Measurements from ENCODE around the gene POM121L2.
A peak's percentile ranks its signal among the peaks of the same experiment; 100 is the strongest.

POM121L2 gene

GRCh38 chr6:27312146-27312949 is at the start of gene POM121L2:
Gene POM121L2 (minus strand): TSS chr6:27312273. CDS start chr6:27312170, 103 bp downstream.
- peak; percentile 56 for DNase-seq

DNA sequence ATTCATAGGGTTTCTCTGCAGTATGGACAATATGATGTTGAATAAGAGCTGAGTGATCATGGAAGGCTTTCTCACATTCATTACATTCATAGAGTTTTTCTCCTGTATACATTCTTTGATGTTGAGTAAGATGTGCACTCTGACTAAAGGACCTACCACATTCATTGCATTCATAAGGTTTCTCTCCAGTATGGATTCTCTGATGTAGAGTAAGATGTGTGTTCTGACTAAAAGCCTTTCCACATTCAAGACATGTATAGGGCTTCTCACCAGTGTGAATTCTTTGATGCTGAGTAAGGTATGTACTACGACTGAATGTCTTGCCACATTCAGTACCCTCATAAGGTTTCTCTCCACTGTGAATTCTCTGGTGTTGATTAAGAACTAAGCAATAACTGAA is 47.2 kb upstream of the POM121L2 start:
- DNase-seq = no peak

DNA sequence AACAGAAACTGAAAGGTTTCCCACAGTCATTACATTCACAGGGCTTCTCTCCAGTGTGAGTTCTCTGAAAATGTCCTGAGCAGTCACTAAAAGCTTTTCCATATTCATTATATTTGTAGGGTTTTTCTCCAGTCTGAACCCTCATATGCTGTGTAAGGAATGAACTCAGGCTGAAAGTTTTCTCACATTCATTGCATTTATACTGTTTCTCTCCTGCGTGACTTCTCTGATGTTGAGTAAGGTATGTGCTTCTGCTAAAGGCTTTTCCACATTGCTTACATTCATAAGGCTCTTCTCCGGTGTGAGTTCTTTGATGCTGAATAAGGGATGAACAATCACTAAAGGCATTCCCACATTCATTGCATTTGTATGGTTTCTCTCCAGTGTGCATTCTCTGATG is 46.7 kb upstream of the POM121L2 start:
- DNase-seq = no peak

DNA sequence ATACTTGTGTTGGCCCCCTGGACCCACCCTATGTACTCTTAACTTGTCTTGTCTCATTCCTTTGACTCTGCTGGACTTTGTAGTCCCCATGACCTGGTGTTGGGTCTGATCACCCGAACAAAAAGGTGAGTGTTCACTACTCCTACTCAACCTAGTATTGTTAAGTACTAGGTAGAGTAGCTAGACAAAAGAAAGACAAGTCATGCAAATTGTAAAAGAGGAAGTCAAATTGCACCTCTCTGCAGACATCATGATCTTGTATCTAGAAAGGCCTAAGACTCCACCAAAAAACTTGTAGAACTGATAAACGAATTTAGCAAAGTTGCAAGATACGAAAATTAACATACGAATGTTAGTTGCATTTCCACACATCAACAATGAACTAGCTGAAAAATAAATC is 40.8 kb upstream of the POM121L2 start:
- no peak for DNase-seq

DNA sequence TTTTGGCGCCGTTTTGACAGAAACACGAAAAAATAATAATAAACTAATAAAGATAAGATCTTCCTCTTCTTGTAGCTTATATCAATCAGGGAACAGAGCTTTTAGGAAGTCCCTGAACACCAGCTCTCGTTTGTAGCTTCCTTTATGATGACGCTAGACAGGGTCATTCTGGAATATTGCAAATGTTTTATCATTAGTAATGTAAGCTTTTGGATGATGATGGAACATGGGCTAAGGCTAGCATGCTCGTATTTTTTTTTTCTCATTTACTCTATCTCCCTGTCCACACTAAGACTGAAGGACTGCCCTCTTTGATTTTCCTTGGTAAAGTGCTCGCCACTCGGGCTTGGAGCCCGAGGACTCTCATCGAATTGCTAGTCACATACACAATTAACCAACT is 22.1 kb upstream of the POM121L2 start:
- no peak for DNase-seq

- no peak for DNase-seq
These were observed 21.6 kb upstream of the POM121L2 start for GRCh38 chr6:27333642-27334040.

DNA sequence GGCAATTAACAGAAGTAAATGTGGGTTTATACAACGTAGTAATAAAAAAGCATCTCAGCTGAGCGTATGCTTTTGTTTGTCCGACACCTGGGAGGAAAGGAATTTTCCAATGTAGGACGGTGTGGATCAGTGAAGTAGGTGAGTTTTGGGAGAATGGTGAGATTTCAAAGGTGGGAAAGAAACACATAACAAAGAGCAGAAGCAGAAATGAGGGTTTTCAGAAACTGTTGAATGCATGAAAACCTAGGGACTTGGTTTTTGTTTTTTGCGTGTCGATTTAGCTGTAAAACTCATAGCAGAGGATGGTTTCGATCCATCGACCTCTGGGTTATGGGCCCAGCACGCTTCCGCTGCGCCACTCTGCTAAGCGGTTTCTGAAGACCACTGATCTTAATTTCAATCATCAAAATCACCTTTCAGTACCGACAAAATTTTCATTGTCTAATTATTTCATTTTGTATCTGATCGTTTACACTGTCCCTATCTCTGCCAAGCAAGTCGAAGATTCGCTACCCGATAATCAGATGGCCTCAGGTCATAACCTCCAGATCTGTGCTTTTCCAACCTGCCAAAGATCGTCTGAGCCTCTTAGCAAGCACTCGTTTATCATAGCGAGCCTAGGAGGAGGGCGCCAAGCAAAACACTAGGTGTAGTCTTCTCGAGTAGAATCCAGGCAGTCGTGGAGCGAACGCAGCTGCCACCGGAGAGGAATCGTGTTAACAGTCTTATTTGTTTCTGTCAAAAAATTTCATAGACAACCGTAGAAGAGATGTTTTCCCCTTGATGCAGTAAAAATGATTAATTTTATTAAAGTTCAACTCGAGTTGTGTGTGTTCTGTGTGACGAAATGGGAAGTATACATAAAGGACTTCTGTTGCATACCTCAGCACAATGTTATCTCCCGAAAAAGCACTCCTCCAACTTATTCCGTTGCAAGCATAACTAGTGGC is 20.9 kb upstream of the POM121L2 start:
- DNase-seq = peak; percentile 42

DNA sequence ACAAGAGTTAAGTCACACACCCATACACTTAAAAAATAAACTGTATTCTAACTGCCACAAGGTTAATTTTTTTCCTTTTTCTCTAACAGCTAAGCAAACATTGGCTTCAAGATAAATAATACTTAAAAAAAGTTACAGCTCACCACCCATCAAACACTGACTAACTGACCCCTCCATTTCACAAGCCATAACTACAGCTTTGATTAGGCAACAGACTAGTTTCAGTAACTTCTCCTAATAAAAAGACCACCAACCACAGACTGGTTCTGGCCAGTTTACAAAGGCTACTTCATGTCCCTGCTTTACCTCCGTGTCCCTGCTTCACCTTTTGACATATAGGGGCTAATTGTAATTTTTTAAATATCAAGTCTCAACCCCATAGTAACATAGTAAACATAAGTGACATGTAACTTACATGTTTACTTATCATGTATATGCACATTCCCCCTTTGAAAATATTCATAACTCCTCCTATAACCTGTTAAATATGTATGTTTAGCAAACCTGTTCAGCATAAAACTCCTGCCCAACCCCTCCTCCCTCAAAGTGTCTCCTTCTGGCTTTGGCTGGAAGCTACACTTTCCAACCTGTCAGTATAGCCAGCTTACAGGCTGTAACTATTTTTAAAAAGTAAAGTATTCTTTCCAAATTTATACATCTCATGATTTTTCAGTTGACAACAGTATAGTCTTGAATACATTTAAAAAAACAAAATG is 15.1 kb upstream of the POM121L2 start:
- no peak for DNase-seq

- DNase-seq = no peak
These were observed 9.8 kb upstream of the POM121L2 start for GRCh38 chr6:27321901-27322300.

- no peak for DNase-seq
These were observed 9.3 kb upstream of the POM121L2 start for GRCh38 chr6:27321370-27321769.

GRCh38 chr6:27318973-27319372 is 6.9 kb upstream of the POM121L2 start:
- no peak for DNase-seq

DNA sequence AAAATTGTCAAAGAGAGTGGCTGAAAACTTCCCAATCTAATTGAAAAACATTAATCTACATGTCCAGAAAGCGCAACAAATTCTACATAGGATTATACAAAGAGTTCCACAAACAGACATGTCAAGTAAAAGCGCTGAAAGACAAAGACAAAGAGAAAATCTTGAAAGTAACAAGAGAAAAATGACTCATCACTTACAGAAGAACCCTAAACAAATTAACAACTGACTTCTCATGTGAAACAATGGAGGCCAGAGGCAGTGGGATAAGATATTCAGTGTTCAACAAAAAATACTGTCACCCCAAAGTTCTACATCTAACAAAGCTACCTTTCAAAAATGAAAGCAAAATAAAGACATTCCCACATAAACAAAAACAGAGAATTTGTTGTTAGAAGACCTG is 2.0 kb upstream of the POM121L2 start:
- DNase-seq = no peak

- DNase-seq = no peak
These were observed 838 bp upstream of the POM121L2 start for GRCh38 chr6:27312950-27313271.

DNA sequence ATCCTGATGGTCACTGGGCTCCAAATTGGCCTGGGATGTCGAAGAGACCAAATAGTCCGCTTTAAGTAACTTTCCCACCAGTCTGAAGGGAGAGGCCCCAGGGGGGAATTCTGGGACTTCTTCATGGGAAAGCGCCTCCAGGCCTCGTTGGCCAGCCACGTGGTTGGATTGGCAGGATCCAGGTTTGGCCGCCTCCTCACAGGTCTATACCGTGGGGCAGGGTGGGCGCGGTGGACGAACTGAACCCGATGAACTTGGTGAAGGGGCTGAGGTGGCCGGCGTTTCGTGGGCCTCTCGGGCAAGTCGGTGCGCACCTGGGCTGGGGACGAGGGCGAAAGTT is 297 bp downstream of the POM121L2 start:
- no peak for DNase-seq

DNA sequence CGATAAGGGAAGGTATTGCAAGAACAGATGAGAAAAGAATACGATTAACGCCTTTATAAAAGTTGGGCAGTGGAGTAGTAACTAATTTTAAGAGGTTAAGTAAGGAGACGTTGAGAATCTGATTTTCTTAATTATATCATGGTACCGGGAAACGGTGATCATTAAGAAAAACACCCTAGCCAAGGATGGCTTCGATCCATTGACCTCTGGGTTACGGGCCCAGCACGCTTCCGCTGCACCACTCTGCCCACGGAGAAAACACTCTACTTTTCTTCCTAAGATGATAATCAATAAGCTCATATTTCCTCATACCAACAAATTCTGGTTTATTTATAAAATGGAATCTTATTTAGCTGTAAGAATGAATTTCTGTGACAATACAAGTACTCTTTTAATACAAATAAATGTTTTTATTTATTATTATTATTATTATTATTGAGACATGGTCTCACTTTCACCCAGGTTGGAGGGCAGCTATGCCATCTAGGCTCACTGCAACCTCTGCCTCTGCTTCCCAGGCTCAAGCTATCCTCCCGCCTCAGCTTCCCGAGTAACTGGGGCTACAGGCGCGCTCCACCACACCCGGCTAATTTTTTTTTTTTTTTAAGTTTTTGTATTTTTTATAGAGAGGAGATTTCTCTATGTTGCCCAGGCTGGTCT is 8.3 kb downstream of the POM121L2 start:
- DNase-seq = no peak

DNA sequence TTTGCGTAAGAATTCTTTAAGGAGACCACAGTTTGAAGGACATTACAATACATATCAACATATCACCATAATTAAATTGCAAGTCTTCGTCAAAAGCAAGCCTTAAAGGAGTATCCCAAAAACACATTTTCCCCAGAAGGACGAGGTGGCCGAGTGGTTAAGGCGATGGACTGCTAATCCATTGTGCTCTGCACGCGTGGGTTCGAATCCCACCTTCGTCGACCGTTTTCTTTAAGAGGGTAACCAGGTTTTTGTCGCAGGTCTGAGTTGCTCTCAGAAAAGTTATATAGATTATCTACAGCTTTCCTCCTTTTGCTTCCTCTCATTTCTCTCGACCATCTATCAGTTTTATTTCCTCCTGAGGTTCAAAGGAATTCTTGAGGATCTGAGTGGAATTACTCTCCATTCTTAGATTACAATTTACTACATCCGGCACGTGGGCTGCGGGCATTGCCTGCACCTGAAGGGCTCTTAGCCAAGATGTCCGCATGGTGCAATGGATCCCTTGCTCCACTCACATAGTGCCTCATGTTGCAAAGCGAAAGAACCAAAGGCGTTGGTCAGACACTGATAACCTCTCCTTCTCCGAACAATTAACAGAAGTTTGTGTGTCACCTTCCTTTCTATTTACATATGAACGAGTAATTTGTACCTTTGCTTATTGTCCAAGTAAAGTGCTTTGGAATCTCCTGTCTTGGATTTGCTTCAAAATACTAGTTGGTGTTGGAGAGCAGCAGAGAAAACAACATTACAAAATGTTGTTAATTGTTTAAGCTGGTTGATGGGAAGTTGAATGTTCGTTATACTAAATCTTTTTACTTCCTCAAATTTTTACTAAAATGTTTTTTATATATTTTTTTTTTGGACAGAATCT is 14.0 kb downstream of the POM121L2 start:
- no peak for DNase-seq

DNA sequence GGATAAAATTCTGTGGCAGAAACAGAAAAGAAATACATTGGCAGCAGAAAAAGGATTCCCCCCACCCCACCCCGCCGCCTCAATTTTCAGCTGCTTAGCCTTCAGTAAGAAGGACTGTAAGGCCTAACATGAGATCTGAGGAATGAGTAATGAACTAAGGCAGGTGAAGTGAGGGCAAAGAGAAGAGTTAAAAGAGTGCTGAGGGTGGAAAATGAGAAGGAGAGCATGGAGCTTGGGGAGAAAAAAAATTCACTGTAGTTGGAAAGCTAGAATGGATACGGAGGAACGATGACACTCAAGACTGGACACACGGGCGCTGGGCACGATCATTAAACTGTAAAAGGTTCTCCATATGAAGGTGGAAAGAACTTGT is 14.6 kb downstream of the POM121L2 start:
- no peak for DNase-seq

DNA sequence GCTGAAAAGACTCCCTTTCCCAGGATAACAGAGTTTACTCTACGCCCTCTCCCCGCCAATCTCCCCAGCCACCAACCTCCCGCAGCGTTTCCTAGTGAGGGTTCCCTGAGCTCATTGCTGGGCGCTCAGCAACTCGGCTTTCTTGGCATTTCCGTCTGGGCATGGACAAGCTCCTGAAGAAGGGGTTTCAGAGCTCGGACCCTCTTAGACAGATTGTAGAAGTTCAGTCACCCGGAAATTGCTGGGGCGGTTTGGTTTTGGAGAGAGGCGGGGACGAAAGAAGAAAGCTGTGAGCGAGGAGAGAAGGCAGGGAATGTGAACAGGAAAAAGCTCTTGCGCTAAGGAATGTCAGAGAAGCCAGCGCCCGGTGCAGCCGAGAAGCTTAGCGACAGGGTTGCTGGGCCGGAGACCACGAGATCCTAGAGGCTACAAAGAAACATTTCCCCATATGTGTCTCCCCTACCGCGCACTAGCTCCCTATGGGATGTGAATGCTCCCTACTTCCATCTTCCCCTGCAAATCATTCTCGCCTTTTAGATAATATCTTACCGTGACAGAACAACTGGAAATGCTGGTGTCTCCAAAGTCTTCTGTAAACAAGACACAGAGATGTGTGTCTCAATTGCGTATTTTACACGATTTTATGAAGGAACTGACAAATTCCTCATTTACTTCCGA is 15.8 kb downstream of the POM121L2 start:
- no peak for DNase-seq

GRCh38 chr6:27295301-27296079 is 16.6 kb downstream of the POM121L2 start:
- DNase-seq = no peak

- DNase-seq = no peak
These were observed 17.7 kb downstream of the POM121L2 start for GRCh38 chr6:27294409-27294808.
